IPS-NIHi7 (cell line): ENCODE data around the gene AIFM3.
"Not testable (repeated sequence)": the region's sequence is repeated elsewhere in the genome, so short reads cannot be mapped to it uniquely, and the experiment has no call there.

Source experiments
- DNase-seq: peaks from one replicate; pipeline ENCODE4 v3.0.0; 2012; ENCODE audit warnings: mixed read lengths; ENCODE audit errors: extremely low spot score

The AIFM3 gene, protein sequence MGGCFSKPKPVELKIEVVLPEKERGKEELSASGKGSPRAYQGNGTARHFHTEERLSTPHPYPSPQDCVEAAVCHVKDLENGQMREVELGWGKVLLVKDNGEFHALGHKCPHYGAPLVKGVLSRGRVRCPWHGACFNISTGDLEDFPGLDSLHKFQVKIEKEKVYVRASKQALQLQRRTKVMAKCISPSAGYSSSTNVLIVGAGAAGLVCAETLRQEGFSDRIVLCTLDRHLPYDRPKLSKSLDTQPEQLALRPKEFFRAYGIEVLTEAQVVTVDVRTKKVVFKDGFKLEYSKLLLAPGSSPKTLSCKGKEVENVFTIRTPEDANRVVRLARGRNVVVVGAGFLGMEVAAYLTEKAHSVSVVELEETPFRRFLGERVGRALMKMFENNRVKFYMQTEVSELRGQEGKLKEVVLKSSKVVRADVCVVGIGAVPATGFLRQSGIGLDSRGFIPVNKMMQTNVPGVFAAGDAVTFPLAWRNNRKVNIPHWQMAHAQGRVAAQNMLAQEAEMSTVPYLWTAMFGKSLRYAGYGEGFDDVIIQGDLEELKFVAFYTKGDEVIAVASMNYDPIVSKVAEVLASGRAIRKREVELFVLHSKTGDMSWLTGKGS

DNA sequence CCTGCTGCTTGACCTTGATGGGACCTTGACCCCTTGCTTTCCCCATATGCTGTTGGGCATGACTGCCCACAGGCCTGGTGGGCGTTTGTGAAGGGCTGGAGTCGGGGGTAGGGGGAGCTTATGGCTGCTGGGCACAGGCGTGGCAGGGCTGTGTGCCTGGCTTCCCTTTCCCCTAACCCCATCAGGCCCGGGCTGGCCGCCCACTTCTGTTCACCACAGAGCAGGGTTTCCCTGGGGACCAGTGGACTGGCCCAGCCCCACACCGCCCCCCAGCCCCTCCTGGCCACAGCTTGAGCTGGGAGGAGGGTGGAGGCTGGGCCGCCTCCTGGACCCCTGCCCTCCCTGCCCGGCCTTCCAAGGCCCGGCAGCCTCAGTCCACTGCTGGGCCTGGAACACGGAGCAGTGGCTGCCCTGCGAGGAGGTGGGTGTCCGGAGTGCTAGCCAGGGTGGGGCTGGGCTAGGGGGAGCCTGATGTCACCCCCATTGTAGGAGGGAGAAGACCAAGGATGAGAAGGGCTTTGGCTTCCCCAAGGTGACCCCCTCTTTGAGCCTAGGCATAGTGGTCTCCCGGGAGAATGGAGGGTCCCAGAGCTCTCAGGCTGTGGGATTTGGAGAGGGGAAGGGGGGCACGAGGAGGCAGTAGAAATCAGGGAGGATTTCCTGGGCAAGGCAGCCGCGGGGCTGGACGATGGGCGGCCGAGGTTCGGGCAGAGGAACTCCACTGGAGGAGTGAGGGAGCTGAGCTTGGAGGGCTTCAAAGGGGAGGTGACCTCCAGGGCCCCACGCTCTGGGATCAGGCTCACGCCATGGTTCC is at the start of gene AIFM3:
Gene AIFM3, plus strand, starts transcription at position 373 of the 814 bp plus-strand sequence. CDS start 690 bp downstream, outside the sequence.
- no peak for DNase-seq

DNA sequence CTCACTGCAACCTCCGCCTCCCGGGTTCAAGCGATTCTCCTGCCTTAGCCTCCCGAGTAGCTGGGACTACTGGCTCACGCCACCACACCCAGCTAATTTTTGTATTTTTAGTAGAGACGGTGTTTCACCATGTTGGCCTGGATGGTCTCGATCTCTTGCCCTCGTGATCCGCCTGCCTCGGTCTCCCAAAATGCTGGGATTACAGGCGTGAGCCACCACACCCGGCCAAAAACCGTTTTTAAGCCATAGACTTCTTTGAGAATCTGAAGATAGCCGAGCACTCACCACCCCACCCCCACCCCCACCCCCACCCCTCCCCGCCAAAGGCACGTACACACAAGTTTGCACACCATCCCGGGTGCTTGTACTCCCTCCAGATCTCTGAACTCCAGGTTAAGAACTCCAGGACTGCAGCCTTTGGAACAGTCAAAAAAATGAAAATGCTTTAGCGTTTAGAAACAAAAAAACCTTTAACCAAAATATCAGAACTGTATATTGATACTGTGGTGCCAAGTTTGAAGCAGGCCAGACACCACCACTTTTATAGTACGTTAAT is 48.3 kb upstream of the AIFM3 start:
- DNase-seq: no peak

DNA sequence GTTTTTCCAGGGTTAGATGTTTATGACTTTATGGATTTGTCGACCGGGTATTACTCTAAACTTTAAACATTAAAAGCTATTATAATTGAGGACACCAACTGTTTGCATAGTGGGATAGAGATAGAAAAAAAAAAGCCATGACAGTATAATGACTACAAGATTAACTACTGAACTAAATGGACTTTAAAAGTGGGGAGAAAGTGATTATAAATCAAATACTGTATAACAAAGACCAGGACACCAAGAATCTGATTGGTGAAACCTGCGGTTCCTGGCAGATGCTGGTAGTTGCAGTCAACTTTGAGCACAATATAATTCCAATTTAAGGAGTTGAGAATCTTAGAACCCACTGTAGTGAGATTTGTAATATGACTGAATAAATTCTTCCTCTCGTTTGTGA is 47.3 kb upstream of the AIFM3 start:
- no peak for DNase-seq

DNA sequence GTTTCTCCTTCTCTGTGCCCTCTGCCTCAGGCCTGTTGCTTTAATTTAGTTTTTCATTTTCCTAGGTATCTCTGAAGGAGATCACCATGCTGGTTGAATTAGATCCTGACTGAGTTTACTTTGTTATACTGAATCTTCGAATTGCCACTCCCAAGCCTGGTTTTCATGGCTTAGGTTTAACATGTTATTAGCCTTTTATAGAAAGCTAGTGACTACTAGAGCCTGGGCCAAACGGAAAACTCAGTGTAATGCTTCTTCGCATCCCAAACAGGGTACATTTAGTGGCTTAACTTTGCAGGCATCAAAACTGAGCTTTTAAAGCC is 46.2 kb upstream of the AIFM3 start:
- no peak for DNase-seq

DNA sequence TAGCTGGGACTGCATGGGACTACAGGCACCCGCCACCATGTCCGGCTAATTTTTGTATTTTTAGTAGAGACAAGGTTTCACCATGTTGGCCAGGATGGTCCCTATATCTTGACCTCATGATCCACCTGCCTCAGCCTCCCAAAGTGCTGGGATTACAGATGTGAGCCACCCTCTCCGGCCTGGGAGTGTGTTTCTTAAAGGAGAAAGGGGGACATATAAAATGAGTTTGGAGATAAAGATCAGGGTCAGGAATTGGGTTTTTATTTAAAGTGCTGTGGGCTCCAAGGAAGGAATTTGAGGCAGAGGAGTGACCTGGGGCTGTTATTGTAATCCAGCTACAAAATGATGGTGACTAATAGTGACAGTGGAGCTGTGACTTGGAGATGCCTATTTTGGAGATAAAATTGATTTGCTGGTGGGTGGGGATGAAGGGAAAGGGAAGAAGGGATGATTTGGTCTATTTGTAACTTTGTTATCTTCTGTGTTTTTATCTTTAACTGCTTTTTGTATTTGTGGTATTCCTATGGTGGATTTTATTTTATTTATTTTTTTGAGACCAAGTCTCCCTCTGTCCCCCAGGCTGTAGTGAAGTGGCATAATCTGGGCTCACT is 44.8 kb upstream of the AIFM3 start:
- DNase-seq: no peak

DNA sequence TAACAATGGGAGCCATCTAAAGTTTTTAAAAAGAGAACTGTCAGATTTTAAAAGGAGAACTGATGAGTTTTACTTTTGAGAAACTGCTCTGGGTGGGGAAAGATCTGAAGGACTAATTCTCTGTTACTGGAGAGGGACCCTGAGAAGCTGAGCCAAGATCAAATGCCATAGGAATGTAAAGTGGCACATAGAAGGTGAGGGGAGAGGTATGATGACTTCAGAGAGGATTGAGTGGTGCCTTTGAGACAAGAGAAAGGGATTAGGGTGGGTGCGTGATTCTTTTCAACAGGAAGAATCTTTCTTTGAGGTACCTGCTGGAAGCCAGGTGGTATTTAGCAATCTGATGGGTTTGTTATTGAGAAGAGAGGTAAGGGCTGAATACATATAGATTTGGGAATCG is 40.8 kb upstream of the AIFM3 start:
- DNase-seq: no peak

DNA sequence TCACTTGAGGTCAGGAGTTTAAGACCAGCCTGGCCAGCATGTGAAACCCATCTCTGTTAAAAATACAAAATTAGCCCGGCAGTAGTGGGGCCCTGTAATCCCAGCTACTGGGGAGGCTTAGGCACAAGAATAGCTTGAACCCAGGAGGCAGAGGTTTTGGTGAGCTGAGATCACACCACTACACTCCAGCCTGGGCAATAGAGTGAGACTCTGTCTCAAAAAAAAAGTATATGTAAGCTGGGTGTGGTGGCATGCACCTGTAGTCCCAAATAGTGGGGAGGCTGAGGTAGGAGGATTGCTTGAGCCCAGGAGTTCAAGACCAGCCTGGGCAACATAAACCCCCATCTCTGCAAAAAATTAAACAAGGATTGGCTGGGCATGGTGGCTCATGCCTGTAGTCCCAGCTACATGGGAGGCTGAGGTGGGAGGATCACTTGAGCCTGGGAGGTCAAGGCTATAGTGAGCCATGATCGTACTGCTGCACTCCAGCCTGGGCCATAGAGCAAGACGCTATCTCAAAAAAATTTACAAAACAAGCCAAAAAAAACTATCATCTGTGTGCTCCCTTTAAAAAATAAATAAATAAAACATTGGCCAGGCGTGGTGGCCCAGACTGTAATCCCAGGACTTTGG is 39.0 kb upstream of the AIFM3 start:
- no peak for DNase-seq

DNA sequence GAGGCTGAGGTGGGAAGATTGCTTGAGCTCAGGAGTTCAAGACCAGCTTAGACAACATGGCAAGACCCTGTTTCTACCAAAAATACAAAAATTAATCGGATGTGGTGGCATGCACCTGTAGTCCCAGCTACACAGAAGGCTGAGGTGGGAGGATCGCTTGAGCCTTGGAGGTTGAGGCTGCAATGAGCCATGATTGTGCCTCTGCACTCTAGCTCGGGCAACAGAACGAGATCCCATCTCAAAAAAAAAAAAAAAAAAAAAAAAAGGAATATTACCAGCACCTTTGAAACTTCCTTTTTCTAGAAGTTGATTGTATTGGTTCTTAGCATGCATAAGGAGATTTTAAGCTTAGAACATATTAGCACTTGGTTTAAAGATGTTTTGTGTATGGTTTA is 38.5 kb upstream of the AIFM3 start:
- no peak for DNase-seq

DNA sequence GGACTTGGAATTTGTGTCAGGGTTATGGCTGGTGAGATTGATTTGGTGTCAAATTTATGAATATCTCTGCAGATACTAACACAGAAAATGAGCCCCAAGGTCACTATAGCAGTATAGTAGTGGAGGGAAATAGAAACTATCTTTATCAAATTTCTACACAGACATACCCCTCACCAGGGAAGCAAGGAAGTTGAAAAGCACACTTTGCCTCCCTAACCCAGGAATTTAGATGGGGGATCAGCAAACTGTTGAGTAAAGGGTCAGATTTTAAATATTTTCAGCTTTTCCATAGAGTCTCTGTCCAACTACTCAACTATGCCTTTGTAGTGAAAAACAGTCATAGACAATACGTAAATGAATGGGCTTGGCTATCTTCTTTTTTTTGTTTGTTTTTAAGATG is 37.1 kb upstream of the AIFM3 start:
- no peak for DNase-seq

DNA sequence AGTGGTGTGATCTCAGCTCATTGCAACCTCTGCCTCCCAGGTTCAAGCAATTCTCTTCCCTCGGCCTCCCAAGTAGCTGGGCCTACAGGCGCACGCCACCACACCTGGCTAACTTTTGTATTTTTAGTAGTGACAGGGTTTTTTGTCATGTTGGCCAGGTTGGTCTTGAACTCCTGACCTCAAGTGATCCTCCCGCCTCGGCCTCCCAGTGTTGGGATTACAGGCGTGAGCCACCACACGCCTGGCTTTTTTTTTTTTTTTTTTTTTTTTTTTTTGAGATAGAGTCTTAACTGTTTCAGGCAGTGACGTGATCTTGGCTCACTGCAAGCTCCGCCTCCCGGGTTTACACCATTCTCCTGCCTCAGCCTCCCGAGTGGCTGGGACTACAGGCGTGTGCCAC is 36.6 kb upstream of the AIFM3 start:
- not testable (repeated sequence) for DNase-seq

DNA sequence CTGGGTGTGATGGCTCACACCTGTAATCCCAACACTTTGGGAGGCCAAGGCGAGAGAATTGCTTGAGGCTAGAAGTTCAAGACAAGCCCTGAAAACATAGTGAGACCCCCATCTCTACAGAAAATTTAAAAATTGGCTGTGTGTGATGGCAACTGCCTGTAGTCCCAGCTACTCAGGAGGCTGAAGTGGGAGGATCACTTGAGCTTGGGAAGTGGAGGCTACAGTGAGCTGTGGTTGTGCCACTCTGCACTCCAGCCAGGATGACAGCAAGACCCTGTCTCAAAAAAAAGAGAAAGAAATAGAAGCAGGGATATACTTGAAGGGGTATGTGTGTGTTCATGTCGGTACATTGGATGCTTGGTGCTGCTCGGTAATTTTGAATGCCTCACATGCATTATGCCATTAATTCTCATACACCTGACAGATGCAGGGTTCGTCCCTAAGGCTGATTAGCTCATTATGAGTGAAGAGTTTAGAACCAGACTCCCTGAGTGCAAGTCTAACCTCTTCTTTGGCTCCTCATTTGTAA is 35.9 kb upstream of the AIFM3 start:
- no peak for DNase-seq

DNA sequence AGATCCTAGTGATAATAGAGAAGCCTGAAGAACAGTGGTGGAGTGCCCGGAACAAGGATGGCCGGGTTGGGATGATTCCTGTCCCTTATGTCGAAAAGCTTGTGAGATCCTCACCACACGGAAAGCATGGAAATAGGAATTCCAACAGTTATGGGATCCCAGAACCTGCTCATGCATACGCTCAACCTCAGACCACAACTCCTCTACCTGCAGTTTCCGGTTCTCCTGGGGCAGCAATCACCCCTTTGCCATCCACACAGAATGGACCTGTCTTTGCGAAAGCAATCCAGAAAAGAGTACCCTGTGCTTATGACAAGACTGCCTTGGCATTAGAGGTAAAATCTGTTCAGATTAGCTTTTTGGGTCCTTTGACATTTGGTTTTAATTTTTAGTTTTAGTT is 33.1 kb upstream of the AIFM3 start:
- no peak for DNase-seq

DNA sequence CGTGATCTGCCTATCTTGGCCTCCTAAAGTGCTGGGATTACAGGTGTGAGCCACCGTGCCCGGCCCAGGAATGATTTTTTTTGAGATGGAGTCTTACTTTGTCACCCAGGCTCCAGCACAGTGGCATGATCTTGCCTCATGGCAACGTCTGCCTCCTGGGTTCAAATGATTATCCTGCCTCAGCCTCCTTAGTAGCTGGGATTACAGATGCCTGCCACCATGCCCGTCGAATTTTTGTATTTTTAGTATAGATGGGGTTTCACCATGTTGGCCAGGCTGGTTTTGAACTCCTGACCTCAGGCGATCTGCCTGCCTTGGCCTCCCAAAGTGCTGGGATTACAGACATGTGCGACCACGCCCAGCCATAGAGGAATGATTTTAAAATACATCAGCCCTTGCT is 32.0 kb upstream of the AIFM3 start:
- not testable (repeated sequence) for DNase-seq

DNA sequence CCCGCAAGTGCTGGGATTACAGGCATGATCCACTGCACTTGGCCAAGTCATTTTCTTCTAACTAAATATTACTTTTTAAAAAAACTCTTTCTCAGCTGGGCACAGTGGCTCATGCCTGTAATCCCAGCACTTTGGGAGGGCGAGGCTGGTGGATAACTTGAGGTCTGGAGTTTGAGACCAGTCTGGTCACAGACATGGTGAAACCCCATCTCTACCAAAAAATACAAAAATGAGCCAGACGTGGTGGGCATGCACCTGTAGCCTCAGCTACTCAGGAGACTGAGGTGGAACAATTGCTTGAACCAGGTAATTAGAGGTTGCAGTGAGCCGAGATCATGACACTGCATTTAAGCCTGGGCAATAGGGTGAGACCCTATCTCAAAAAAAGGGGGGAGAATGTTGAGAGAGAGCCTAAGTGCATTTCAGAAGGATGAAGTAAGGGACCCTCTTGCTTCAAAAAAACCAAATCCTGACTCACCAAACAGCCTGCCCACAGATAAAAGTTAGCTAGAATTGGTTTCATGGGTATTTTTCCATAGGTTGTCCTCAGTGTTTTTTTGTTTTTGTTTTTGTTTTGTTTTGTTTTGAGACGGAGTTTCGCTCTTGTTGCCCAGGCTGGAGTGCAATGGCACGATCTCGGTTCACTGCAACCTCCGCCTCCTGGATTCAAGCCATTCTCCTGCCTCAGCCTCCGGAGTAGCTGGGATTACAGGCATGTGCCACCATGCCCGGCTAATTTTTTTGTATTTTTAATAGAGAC is 31.1 kb upstream of the AIFM3 start:
- DNase-seq: not testable (repeated sequence)

DNA sequence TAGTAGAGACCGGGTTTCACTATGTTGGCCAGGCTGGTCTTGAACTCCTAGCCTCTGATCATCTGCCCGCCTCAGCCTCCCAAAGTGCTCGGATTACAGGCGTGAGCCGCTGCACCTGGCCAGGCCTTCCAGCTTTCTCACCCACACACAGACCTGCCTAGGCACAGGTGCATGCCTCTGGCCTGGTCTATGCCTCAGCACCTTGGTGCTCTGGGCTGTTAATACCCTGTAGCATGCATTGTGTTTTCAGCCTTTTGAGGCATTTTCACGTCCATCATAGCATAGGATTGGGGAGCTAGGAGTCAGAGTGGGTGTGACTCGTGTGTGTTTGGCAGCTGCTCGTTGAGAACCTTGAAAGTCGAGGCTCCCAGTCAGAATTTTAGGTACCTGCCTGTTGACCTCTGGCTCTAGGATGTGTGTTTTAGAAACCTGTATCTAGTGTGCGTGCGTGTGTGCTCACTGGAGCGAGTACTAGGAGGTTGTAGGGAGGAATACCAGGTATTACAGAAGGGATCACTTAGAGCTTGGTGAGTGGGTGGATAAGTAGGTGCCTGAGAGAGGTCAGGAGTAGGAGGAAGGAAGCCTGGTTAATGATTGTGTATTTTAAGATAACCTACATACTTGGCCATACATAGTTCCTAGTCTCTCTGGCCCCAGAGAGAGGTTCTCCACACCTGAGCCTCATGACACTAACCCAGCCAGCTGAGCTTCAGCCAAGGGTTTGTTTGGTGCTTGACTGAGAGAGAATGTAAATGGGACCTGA is 29.8 kb upstream of the AIFM3 start:
- no peak for DNase-seq

DNA sequence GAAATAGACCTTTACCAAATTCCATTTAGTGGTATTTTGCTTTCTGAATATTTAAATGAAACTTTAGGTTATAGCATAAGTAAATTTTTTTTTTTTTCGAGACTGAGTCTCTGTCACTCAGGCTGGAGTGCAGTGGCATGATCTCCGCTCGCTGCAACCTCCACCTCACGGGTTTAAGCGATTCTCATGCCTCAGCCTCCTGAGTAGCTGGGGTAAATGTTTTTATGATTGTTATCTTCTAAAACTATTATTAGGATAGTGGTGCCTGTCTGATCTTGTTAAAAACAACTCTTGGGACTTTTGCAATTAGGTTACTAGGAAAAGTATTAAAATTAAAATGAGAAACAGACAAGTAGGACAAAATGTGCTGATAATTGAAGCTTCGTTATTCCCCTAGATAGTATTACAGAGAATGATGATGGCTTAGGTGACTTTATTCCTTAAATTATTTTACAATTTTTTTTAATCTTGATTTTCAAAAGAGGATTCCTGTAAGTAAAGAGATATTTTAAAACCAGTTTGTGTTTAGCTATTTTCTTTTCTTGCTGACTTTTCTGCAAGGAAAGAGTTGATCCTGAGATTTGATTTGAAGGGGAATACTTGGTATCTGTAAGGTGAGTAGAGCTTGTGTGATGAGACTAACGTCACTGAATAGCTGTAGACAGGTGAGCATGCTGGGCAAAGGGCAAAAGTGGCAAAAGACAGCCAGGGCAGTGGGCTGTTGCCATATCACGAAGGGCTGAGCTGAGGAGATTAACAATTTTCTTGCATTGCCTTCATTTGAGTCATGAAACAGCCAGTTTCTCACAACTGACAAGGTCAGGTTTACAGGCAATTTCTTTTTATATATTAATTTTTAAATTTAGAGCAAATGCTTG is 29.0 kb upstream of the AIFM3 start:
- no peak for DNase-seq

DNA sequence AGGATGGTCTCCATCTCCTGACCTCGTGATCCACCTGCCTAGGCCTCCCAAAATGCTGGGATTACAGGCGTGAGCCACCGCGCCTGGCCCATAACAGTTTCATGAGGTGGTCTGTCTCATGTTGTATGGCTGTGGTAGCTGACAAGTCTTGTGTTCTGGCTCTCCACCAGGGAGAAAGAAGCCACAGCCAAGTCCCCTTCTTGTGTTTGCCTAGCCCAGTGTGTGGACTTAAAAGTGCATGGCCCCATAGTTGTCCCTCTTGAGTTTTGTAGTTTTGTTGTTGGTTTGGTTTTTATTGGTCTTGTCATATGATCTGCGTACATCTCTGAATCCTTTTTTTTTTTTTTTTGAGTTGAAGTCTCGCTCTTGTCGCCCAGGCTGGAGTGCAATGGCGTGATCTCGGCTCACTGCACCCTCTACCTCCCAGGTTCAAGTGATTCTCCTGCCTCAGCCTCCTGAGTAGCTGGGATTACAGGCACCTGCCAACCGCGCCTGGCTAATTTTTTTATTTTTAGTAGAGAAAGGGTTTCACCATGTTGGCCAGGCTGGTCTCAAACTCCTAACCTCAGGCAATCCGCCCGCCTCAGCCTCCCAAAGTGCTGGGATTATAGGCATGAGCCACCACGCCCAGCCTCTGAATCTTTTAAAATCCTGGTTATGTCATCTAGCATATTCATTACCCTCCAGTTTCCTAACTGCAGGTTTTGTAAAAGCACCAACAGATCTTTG is 27.4 kb upstream of the AIFM3 start:
- DNase-seq: not testable (repeated sequence)

DNA sequence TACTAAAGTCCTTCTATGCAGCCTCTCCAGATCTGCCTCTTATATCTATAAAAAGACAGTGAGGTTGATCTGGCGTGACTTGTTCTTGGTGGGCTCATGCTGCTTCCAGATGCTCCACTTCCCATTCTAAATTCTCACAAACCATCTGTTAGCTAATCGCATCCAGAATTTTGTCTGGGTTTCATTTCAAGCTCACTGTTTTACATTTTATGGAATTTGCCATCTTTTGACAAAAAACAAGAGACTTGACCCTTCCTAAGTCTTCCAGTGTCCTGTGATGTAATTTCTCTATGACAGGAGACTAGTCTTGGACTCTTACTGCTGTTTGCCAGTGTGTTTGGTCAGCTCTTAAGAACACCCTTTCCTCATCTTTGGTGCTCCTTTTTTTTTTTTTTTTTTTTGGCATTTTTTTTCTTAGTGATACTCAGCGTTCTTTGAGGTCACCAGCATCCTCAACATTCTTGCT is 26.8 kb upstream of the AIFM3 start:
- DNase-seq: no peak
